Heart left ventricle (tissue), 13 donors: ENCODE data around the gene PTPN5.
"Not testable (repeated sequence)": the region's sequence is repeated elsewhere in the genome, so short reads cannot be mapped to it uniquely, and the experiment has no call there.

Source experiments
- CTCF ChIP-seq, 12 donors: fragments of 200-600 bp; sonication (generic) in 4 of 12; IDR thresholded peaks; one replicate each; pipeline versions ENCODE4 v1.5.0 to v1.8.0; 2018 to 2022; ENCODE audit warnings: antibody characterized with exemption in 12 of 12, mild to moderate bottlenecking in 5 of 12
- POLR2A ChIP-seq, 2 donors: fragments of 450-650 bp; IDR thresholded peaks; one replicate each; pipeline ENCODE4 v1.6.1; 2017; ENCODE audit warnings: antibody characterized with exemption in 2 of 2, mild to moderate bottlenecking in 2 of 2, moderate library complexity in 2 of 2
- donor health status: ischemic (EF 13 %, LVEDD 7.1; RV severe dilation, severe dysfunction).
- donor health status: DM: no; HTN: yes; CAD: no.
- donor health status: DM: no; HTN: no; CAD: no.
- donor health status: ischemic (EF 25% LVEDD 6.9; RV normal size, moderate dysfunction).
- donor health status: ischemic (EF 25% LVEDD 5.7; RV mildly dilated, moderate dysfunction).
- donor health status: ischemic (EF 35%, LVEDD 5.7; RV mildly dilated, moderate dysfunction).
- donor health status: nonischemic (EF 11% LVEDD 7.7; RV severe dilation, severe dysfunction).
- donor health status: DM: yes; HTN: yes; CAD: no.
- donor health status: PGD.
- donor health status: ischemic (EF 29% LVEDD 5.4; RV normal size, mild dysfunction).
- donor health status: nonischemic (EF 23%, LVEDD 6.1; RV moderate dilation, normal function).

- not testable (repeated sequence) for TF ChIP-seq CTCF, POLR2A (IDR thresholded peaks at IDR 0.05)
Observed at GRCh38 chr11:18681949-18682348, 109.6 kb downstream of the PTPN5 start.
